MCF 10A (cell line): Measurements from ENCODE around the gene CHCT1. TPM values are rescaled to one million over a fixed set of nuclear protein-coding genes. Genes with fewer than 3 reads are reported as not detected.

Experiments used
- BruUV-seq: library from RNA; stranded (reverse); fragments of 400-500 nt; replicated peaks from 2 replicates; lab custom pipeline; 2021; lab: Mats Ljungman, UMichigan
- CTCF ChIA-PET: fragments of 300-600 bp; sonication (Branson Sonifier 250); formaldehyde crosslinking; extraction: SDS; loops from one replicate; lab custom pipeline; 2021; ENCODE audit warnings: antibody characterized with exemption, inconsistent platforms; lab: Yijun Ruan, JAX
- POLR2A ChIA-PET: fragments of 300-600, 350-650 bp; sonication (Branson Sonifier 250); formaldehyde crosslinking; extraction: SDS; loops from one replicate; lab custom pipeline; 2020; ENCODE audit warnings: antibody characterized with exemption, inconsistent platforms; lab: Yijun Ruan, JAX
- DNase-seq: peaks from one replicate; pipeline ENCODE4 v3.0.0-alpha.2; 2018; ENCODE audit not compliant: unreplicated experiment
- H3K27ac Mint-ChIP-seq: one replicate; pipeline ENCODE4 v1.8.0; 2022; ENCODE audit warnings: mild to moderate bottlenecking, low read depth, mixed read lengths; ENCODE audit not compliant: unreplicated experiment
- H3K27me3 Mint-ChIP-seq: one replicate; pipeline ENCODE4 v1.8.0; 2022; ENCODE audit warnings: mixed read lengths; ENCODE audit not compliant: insufficient read depth, unreplicated experiment
- H3K36me3 Mint-ChIP-seq: one replicate; pipeline ENCODE4 v1.8.0; 2022; ENCODE audit warnings: mild to moderate bottlenecking, moderate library complexity, mixed read lengths; ENCODE audit not compliant: insufficient read depth, unreplicated experiment
- H3K4me1 Mint-ChIP-seq: one replicate; pipeline ENCODE4 v1.8.0; 2022; ENCODE audit warnings: mixed read lengths; ENCODE audit not compliant: insufficient read depth, unreplicated experiment
- H3K4me3 Mint-ChIP-seq: one replicate; pipeline ENCODE4 v1.8.0; 2022; ENCODE audit warnings: mild to moderate bottlenecking, moderate library complexity, mixed read lengths; ENCODE audit not compliant: unreplicated experiment
- H3K9me3 Mint-ChIP-seq: one replicate; pipeline ENCODE4 v1.8.0; 2022; ENCODE audit warnings: mixed read lengths; ENCODE audit not compliant: unreplicated experiment
- intact Hi-C: fragments of 100-400 bp; cut with micrococcal nuclease; formaldehyde crosslinking; loops from 2 replicates; pipeline ENCODE4 v1.14.1; 2022
- total RNA-seq: library from RNA; stranded (reverse); gene quantifications from 2 replicates; pipeline ENCODE4 v1.2.3, GENCODE V29; 2022
- TF ChIP-seq, protein P1 (sequence below): fragments of 200-600 bp; IDR thresholded peaks from one replicate; pipeline ENCODE4 v1.8.0; 2022; ENCODE audit warnings: antibody characterized with exemption, mild to moderate bottlenecking; ENCODE audit not compliant: unreplicated experiment

Gene CHCT1
- total RNA-seq, 1 experiment from 2014 or later, result not detected

DNA sequence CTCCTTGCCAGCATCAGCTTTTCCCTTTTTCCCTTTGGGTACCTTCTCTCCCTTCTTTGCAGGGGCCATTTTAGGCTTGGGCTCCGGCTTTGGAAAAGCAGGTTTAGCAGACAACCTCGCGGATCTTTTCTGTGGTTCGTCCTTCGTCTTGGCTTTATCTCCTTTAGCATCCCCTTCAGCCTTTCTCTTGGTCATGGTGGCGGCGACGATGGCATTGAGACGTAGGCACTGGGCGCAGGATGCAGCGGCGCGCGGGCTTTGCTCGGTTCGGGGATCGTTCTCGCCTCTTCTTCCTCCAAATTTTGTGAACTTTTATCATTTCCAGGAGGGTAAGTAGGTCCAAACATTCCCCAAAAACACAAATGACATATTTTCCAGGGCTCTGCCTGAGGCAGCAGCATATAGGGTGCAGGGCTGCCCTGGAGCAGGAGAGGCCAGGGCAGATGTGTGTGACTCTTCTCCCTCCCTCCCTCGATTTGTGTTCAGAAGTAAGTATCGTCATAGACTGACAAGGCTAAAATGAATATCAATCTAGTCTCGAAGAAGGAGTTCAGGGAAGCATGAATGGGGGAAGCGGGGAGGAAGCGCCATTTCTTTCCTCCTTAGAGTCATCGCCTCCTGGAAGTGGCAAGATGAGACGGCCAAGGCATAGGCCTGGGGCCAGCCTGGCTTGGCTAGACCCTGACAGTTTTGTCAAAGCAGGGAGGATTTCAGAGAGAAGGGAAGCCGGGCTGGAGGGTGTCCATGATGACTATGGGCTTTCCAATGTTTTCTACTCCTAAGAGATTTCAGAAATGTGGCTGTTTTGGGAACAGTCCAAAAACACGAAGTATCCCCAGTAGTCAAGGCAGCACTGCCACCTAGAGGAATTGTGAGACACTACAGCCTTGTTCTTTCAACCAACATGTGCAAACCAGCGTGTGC, 13.2 kb downstream of the CHCT1 start:
- CTCF ChIA-PET, result interaction anchor here (1.0 to 1.7 kb wide), 2 partner anchors 178 to 204 kb away, joined by 4 to 5 read pairs; no protein-coding TSS in a partner anchor
- BruUV-seq, result no TSS peak
- H3K27me3 Mint-ChIP-seq, result no peaks in the 10 kb centered on the region
- intact Hi-C loops, result loop anchor here (1.0 kb wide), 3 partner anchors 203 to 292 kb away; no protein-coding TSS in a partner anchor
- POLR2A ChIA-PET, result interaction anchor here (1.3 kb wide), 1 partner anchor 260 kb away, joined by 3 read pairs; no protein-coding TSS in a partner anchor
- H3K4me3 Mint-ChIP-seq, result no peak overlapping the region
- no peaks in the 10 kb centered on the region for H3K36me3 Mint-ChIP-seq
- peaks cover 8% of the 10 kb centered on the region for H3K4me1 Mint-ChIP-seq
- DNase-seq, result peak; percentile 93
- no peak overlapping the region for H3K27ac Mint-ChIP-seq
- H3K9me3 Mint-ChIP-seq, result no peaks in the 10 kb centered on the region
- TF ChIP-seq, protein P1, sequence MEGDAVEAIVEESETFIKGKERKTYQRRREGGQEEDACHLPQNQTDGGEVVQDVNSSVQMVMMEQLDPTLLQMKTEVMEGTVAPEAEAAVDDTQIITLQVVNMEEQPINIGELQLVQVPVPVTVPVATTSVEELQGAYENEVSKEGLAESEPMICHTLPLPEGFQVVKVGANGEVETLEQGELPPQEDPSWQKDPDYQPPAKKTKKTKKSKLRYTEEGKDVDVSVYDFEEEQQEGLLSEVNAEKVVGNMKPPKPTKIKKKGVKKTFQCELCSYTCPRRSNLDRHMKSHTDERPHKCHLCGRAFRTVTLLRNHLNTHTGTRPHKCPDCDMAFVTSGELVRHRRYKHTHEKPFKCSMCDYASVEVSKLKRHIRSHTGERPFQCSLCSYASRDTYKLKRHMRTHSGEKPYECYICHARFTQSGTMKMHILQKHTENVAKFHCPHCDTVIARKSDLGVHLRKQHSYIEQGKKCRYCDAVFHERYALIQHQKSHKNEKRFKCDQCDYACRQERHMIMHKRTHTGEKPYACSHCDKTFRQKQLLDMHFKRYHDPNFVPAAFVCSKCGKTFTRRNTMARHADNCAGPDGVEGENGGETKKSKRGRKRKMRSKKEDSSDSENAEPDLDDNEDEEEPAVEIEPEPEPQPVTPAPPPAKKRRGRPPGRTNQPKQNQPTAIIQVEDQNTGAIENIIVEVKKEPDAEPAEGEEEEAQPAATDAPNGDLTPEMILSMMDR, result peak; percentile 87

DNA sequence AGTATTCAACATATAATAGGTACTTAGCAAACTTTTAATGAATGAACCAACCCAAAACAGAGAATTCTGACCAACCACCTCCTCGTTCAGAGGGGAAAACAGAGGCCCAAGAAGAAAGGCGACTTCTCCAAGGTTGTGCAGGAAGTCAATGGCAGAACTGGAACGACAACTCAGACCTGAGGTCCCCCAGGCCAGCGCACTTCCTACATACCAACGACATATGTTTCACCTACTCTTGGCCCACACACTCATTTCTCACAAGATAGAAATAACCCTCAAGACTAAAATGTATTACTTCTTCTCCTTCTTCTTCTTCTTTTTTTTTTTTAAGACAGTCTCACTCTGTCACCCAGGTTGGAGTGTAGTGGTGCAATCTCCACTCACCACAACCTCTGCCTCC, 14.4 kb downstream of the CHCT1 start:
- Mint-ChIP-seq H3K4me1 (peaks cover 8% of the 10 kb centered on the region), H3K27me3 (no peaks in the 10 kb centered on the region), H3K27ac (no peak overlapping the region), H3K36me3 (no peaks in the 10 kb centered on the region), H3K4me3 (no peak overlapping the region), H3K9me3 (no peaks in the 10 kb centered on the region)
- TF ChIP-seq, protein P1, result no peak
- no TSS peak for BruUV-seq
- no peak for DNase-seq
- ChIA-PET POLR2A (no interaction called here), CTCF (interaction anchor here (0.6 to 1.7 kb wide), 6 partner anchors 19 to 526 kb away, joined by 3 to 5 read pairs (median 4); no protein-coding TSS in a partner anchor)
- intact Hi-C loops, result loop anchor here (1.0 kb wide), 3 partner anchors 202 to 293 kb away; no protein-coding TSS in a partner anchor

DNA sequence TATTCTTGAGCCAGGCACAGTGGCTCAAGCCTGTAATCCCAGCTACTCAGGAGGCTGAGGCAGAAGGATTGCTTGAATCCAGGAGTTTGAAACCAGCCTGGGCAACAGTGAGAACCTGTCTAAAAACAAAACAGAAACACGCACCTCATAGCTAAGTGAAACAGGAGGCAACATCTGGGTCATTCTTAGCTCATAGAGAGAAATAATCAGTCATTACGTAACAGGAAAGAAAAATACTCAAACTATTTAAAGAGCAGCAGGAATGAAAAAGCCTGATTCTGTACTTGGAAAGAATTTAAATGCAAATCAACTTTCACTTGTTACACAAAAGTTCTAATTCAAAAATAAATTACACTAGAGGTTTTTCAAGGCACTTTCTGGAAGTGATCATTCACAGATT, 17.2 kb downstream of the CHCT1 start:
- Mint-ChIP-seq H3K4me1 (peaks cover 8% of the 10 kb centered on the region), H3K36me3 (peaks cover 13% of the 10 kb centered on the region), H3K27me3 (no peaks in the 10 kb centered on the region), H3K9me3 (no peaks in the 10 kb centered on the region), H3K4me3 (no peak overlapping the region), H3K27ac (no peak overlapping the region)
- ChIA-PET POLR2A (interaction anchor here (0.6 to 1.4 kb wide), 3 partner anchors 15 to 47 kb away, joined by 3 to 7 read pairs (median 3); partner anchors contain the start of gene USP32), CTCF (interaction anchor here (0.5 to 1.2 kb wide), 5 partner anchors 10 to 298 kb away, joined by 3 to 5 read pairs (median 3); no protein-coding TSS in a partner anchor)
- TF ChIP-seq, protein P1, result no peak
- no TSS peak for BruUV-seq
- peak; percentile 23 for DNase-seq
- intact Hi-C loops, result no loop called here
